CD4-positive, alpha-beta memory T cell (primary cell): ENCODE data around the gene PLXDC1. TPM values are rescaled to one million over a fixed set of nuclear protein-coding genes. Genes with fewer than 3 reads are reported as not detected.

ENCODE experiments used
- CTCF ChIA-PET: fragments of 350-600 bp; sonication (Branson Sonifier 250); formaldehyde crosslinking; loops from one replicate; lab custom pipeline; 2021; ENCODE audit warnings: inconsistent platforms; ENCODE audit not compliant: partially characterized antibody; lab: Charles Lee
- POLR2A ChIA-PET: fragments of 350-600 bp; sonication (Branson Sonifier 250); formaldehyde crosslinking; loops from one replicate; lab custom pipeline; 2021; ENCODE audit not compliant: partially characterized antibody; lab: Charles Lee
- DNase-seq, 5 donors: peaks; one replicate each; pipeline versions ENCODE4 v3.0.0 to v3.0.0-alpha.2; 2020 to 2022; ENCODE audit warnings: mixed read lengths in 1 of 5
- H3K27ac ChIP-seq: one replicate; pipeline ENCODE4 v1.7.0; 2013; ENCODE audit warnings: low read depth, low read length
- H3K27me3 ChIP-seq: 2 replicates; pipeline ENCODE4 v1.7.0; 2013; ENCODE audit warnings: mild to moderate bottlenecking, low read length, moderate library complexity; ENCODE audit not compliant: insufficient read depth
- H3K36me3 ChIP-seq: 2 replicates; pipeline ENCODE4 v1.7.0; 2013; ENCODE audit warnings: mild to moderate bottlenecking, low read length, moderate library complexity; ENCODE audit not compliant: insufficient read depth
- H3K4me1 ChIP-seq: 2 replicates; pipeline ENCODE4 v1.7.0; 2013; ENCODE audit warnings: mild to moderate bottlenecking, low read length, moderate library complexity; ENCODE audit not compliant: insufficient read depth
- H3K4me3 ChIP-seq, 2 donors: one replicate each; pipeline ENCODE4 v1.7.0; 2013; ENCODE audit warnings: low read length in 2 of 2, mild to moderate bottlenecking in 1 of 2
- H3K9me3 ChIP-seq, 2 donors: one replicate each; pipeline ENCODE4 v1.7.0; 2013; ENCODE audit warnings: low read length in 2 of 2, control low read depth in 1 of 2; ENCODE audit not compliant: control insufficient read depth in 1 of 2
- H3K27ac Mint-ChIP-seq, 7 donors: one replicate each; pipeline ENCODE4 v1.8.0; 2020 to 2021; ENCODE audit warnings: mixed read lengths in 7 of 7, mild to moderate bottlenecking in 6 of 7, inconsistent platforms in 3 of 7, moderate library complexity in 3 of 7
- H3K27me3 Mint-ChIP-seq, 2 donors: one replicate each; pipeline ENCODE4 v1.8.0; 2020 to 2021; ENCODE audit warnings: mixed read lengths in 2 of 2
- H3K36me3 Mint-ChIP-seq, 2 donors: one replicate each; pipeline ENCODE4 v1.8.0; 2020 to 2021; ENCODE audit warnings: mixed read lengths in 2 of 2, inconsistent platforms in 1 of 2, mild to moderate bottlenecking in 1 of 2
- H3K4me1 Mint-ChIP-seq, 4 donors: one replicate each; pipeline ENCODE4 v1.8.0; 2020 to 2021; ENCODE audit warnings: mixed read lengths in 4 of 4, mild to moderate bottlenecking in 1 of 4
- H3K4me3 Mint-ChIP-seq, 8 donors: one replicate each; pipeline ENCODE4 v1.8.0; 2020 to 2021; ENCODE audit warnings: mixed read lengths in 8 of 8, mild to moderate bottlenecking in 7 of 8, moderate library complexity in 6 of 8, inconsistent platforms in 3 of 8
- H3K9me3 Mint-ChIP-seq, 8 donors: one replicate each; pipeline ENCODE4 v1.8.0; 2020 to 2021; ENCODE audit warnings: mixed read lengths in 8 of 8, mild to moderate bottlenecking in 5 of 8, inconsistent platforms in 3 of 8, moderate library complexity in 1 of 8
- intact Hi-C: fragments of 100-400 bp; cut with micrococcal nuclease; formaldehyde crosslinking; loops from one replicate; pipeline ENCODE4 v1.15.1; 2023
- polyA plus RNA-seq, 2 donors: library from polyadenylated mRNA; unstranded; fragments of 300-500 nt; fragmentation: Illumina TruSeq; gene quantifications; one replicate each; pipeline ENCODE4 v1.2.3, GENCODE V29; 2021
- total RNA-seq, 2 experiments: library from RNA; stranded (reverse); gene quantifications; one replicate each; pipeline ENCODE4 v1.2.3, GENCODE V29; 2021

Gene PLXDC1
- total and polyA plus RNA-seq, 4 experiments from 2014 or later = 2.5 to 16.4 (median 10.2) TPM

- Histone ChIP-seq H3K36me3 (no peaks in the 10 kb centered on the region), H3K4me3 (no peak overlapping the region), H3K9me3 (no peaks in the 10 kb centered on the region), H3K27ac (no peak overlapping the region), H3K27me3 (no peaks in the 10 kb centered on the region), H3K4me1 (no peaks in the 10 kb centered on the region)
- H3K4me1 Mint-ChIP-seq = peaks cover 5 to 15% (median 5%) of the 10 kb centered on the region in 4 donors
- ChIA-PET POLR2A (no interaction called here), CTCF (interaction anchor here (1.1 to 3.3 kb wide), 5 partner anchors 9 to 163 kb away, joined by 3 to 15 read pairs (median 10); no protein-coding TSS in a partner anchor)
- peaks cover 0 to 3% (median 0%) of the 10 kb centered on the region in 8 donors for H3K9me3 Mint-ChIP-seq
- H3K4me3 Mint-ChIP-seq = no peak overlapping the region
- intact Hi-C loops = no loop called here
- no peaks in the 10 kb centered on the region for H3K27me3 Mint-ChIP-seq
- peak overlapping the region in 1 of 7 donors; percentile 8 for H3K27ac Mint-ChIP-seq
- no peak for DNase-seq
- H3K36me3 Mint-ChIP-seq = no peaks in the 10 kb centered on the region
These were observed 7.0 kb downstream of the PLXDC1 start for GRCh38 chr17:39144416-39144840.

- CTCF ChIA-PET = interaction anchor here (1.6 to 3.3 kb wide), 4 partner anchors 10 to 160 kb away, joined by 7 to 15 read pairs (median 11); no protein-coding TSS in a partner anchor
- H3K27ac Mint-ChIP-seq = no peak overlapping the region
- POLR2A ChIA-PET = no interaction called here
These were observed 7.8 kb downstream of the PLXDC1 start for GRCh38 chr17:39143552-39144093.

GRCh38 chr17:39141915-39142664 is 9.3 kb downstream of the PLXDC1 start:
- H3K9me3 Mint-ChIP-seq = peaks cover 0 to 3% (median 0%) of the 10 kb centered on the region in 8 donors
- H3K36me3 ChIP-seq = no peaks in the 10 kb centered on the region
- H3K27me3 ChIP-seq = no peaks in the 10 kb centered on the region
- H3K36me3 Mint-ChIP-seq = no peaks in the 10 kb centered on the region
- intact Hi-C loops = no loop called here
- no peaks in the 10 kb centered on the region for H3K27me3 Mint-ChIP-seq
- H3K4me1 ChIP-seq = no peaks in the 10 kb centered on the region
- H3K9me3 ChIP-seq = no peaks in the 10 kb centered on the region
- no peak overlapping the region for H3K27ac ChIP-seq
- peaks cover 0 to 5% (median 1%) of the 10 kb centered on the region in 4 donors for H3K4me1 Mint-ChIP-seq
- no peak overlapping the region for H3K27ac Mint-ChIP-seq
- no peak overlapping the region for H3K4me3 Mint-ChIP-seq
- ChIA-PET POLR2A (no interaction called here), CTCF (interaction anchor here (1.1 to 1.6 kb wide), 2 partner anchors 11 to 159 kb away, joined by 3 to 7 read pairs; no protein-coding TSS in a partner anchor)
- no peak overlapping the region for H3K4me3 ChIP-seq
- no peak for DNase-seq

More at GRCh38 chr17:39143552-39144093, 7.8 kb downstream of the PLXDC1 start:
- no peaks in the 10 kb centered on the region for H3K36me3 Mint-ChIP-seq
- intact Hi-C loops = no loop called here
- no peak overlapping the region for H3K4me3 Mint-ChIP-seq
- no peaks in the 10 kb centered on the region for H3K36me3 ChIP-seq
- no peaks in the 10 kb centered on the region for H3K27me3 Mint-ChIP-seq
- H3K4me1 ChIP-seq = no peaks in the 10 kb centered on the region
- H3K4me3 ChIP-seq = no peak overlapping the region
- no peak overlapping the region for H3K27ac ChIP-seq
- DNase-seq = no peak
- H3K27me3 ChIP-seq = no peaks in the 10 kb centered on the region
- peaks cover 0 to 10% (median 1%) of the 10 kb centered on the region in 4 donors for H3K4me1 Mint-ChIP-seq
- H3K9me3 ChIP-seq = no peaks in the 10 kb centered on the region
- peaks cover 0 to 3% (median 0%) of the 10 kb centered on the region in 8 donors for H3K9me3 Mint-ChIP-seq

- Histone ChIP-seq H3K27ac (no peak overlapping the region), H3K9me3 (no peaks in the 10 kb centered on the region), H3K27me3 (no peaks in the 10 kb centered on the region), H3K36me3 (no peaks in the 10 kb centered on the region), H3K4me3 (no peak overlapping the region), H3K4me1 (no peaks in the 10 kb centered on the region)
- Mint-ChIP-seq H3K27me3 (no peaks in the 10 kb centered on the region), H3K27ac (no peak overlapping the region), H3K4me3 (no peak overlapping the region), H3K4me1 (peaks cover 0 to 5% (median 1%) of the 10 kb centered on the region in 4 donors), H3K9me3 (peaks cover 0 to 3% (median 0%) of the 10 kb centered on the region in 8 donors), H3K36me3 (no peaks in the 10 kb centered on the region)
- DNase-seq = no peak
- ChIA-PET POLR2A (no interaction called here), CTCF (interaction anchor here (1.1 kb wide), 1 partner anchor 158 kb away, joined by 3 read pairs; no protein-coding TSS in a partner anchor)
- intact Hi-C loops = no loop called here
These were observed 10.1 kb downstream of the PLXDC1 start for GRCh38 chr17:39141294-39141693.

- no peak overlapping the region for H3K27ac Mint-ChIP-seq
These were observed 11.9 kb downstream of the PLXDC1 start for GRCh38 chr17:39139561-39139960.

GRCh38 chr17:39139161-39139511 is 12.3 kb downstream of the PLXDC1 start:
- H3K4me3 Mint-ChIP-seq = no peak overlapping the region
- peaks cover 0 to 3% (median 0%) of the 10 kb centered on the region in 8 donors for H3K9me3 Mint-ChIP-seq
- Histone ChIP-seq H3K9me3 (no peaks in the 10 kb centered on the region), H3K27me3 (no peaks in the 10 kb centered on the region), H3K4me1 (no peaks in the 10 kb centered on the region), H3K36me3 (no peaks in the 10 kb centered on the region), H3K4me3 (no peak overlapping the region), H3K27ac (no peak overlapping the region)
- no peak overlapping the region for H3K27ac Mint-ChIP-seq
- ChIA-PET POLR2A (interaction anchor here (1.4 kb wide), 1 partner anchor 13 kb away, joined by 4 read pairs; the partner anchor contains the start of gene PLXDC1), CTCF (interaction anchor here (1.2 to 1.4 kb wide), 2 partner anchors 25 to 36 kb away, joined by 3 to 7 read pairs; no protein-coding TSS in a partner anchor)
- no peaks in the 10 kb centered on the region for H3K4me1 Mint-ChIP-seq
- H3K36me3 Mint-ChIP-seq = no peaks in the 10 kb centered on the region
- DNase-seq = no peak
- intact Hi-C loops = no loop called here
- H3K27me3 Mint-ChIP-seq = no peaks in the 10 kb centered on the region

More at GRCh38 chr17:39139561-39139960, 11.9 kb downstream of the PLXDC1 start:
- DNase-seq = no peak
- no peaks in the 10 kb centered on the region for H3K27me3 Mint-ChIP-seq
- Histone ChIP-seq H3K27ac (no peak overlapping the region), H3K4me1 (no peaks in the 10 kb centered on the region), H3K9me3 (no peaks in the 10 kb centered on the region), H3K36me3 (no peaks in the 10 kb centered on the region), H3K4me3 (no peak overlapping the region), H3K27me3 (no peaks in the 10 kb centered on the region)
- CTCF ChIA-PET = interaction anchor here (1.2 to 1.4 kb wide), 2 partner anchors 25 to 35 kb away, joined by 3 to 7 read pairs; no protein-coding TSS in a partner anchor
- peaks cover 0 to 3% (median 0%) of the 10 kb centered on the region in 8 donors for H3K9me3 Mint-ChIP-seq
- POLR2A ChIA-PET = interaction anchor here (1.0 to 1.4 kb wide), 2 partner anchors 12 to 45 kb away, joined by 3 to 4 read pairs; partner anchors contain the start of gene PLXDC1
- no peaks in the 10 kb centered on the region for H3K36me3 Mint-ChIP-seq
- no peak overlapping the region for H3K4me3 Mint-ChIP-seq
- intact Hi-C loops = no loop called here
- H3K4me1 Mint-ChIP-seq = no peaks in the 10 kb centered on the region
